ENCODE measurements around the gene CELF2. TPM values are rescaled to one million over a fixed set of nuclear protein-coding genes. Genes with fewer than 3 reads are reported as not detected.

The CELF2 gene
- total and polyA plus RNA-seq, 2 of the 4 experiments (the other 2 are of a cell fraction) = 3.5 to 6.6 TPM

GRCh38 chr10:11024596-11024995, 6.9 kb downstream of the CELF2 start:
- no peak overlapping the region for H3K4me2 ChIP-seq (ENCODE audit: low read depth, low read length)

More at GRCh38 chr10:11024596-11024995, 6.9 kb downstream of the CELF2 start:
- no peak overlapping the region for H3K56ac ChIP-seq (ENCODE audit: extremely low read depth, insufficient read depth, low read length)
- H4K91ac ChIP-seq (ENCODE audit: insufficient read depth, low read depth, low read length) = no peak overlapping the region
- H4K5ac ChIP-seq (ENCODE audit: low read depth, low read length) = no peak overlapping the region
- H3K4me3 ChIP-seq (ENCODE audit: insufficient read depth, low read depth, low read length) = no peak overlapping the region
- TF ChIP-seq ELK1 (IDR thresholded peaks at IDR 0.05; ENCODE audit: borderline replicate concordance, low read depth, low read length) (no peak), RFX5 (IDR thresholded peaks at IDR 0.05; ENCODE audit: low read depth, low read length) (no peak), SMC3 (IDR thresholded peaks at IDR 0.05; ENCODE audit: low read depth, low read length) (no peak), POLR2A (IDR thresholded peaks at IDR 0.05; ENCODE audit: low read depth, low read length) (no peak), NFE2L2 (IDR thresholded peaks at IDR 0.05; ENCODE audit: low read depth, low read length) (no peak), RCOR1 (IDR thresholded peaks at IDR 0.05; ENCODE audit: insufficient replicate concordance, low read length) (no peak), CEBPB (IDR thresholded peaks at IDR 0.05; ENCODE audit: low read depth, low read length) (no peak), CHD1 (IDR thresholded peaks at IDR 0.05; ENCODE audit: low read depth, low read length) (no peak), RAD21 (IDR thresholded peaks at IDR 0.05; ENCODE audit: low read length) (no peak), BHLHE40 (IDR thresholded peaks at IDR 0.05; ENCODE audit: low read depth, low read length) (no peak), MXI1 (IDR thresholded peaks at IDR 0.05; ENCODE audit: borderline replicate concordance, low read depth, low read length) (no peak), FOS (IDR thresholded peaks at IDR 0.05; ENCODE audit: low read depth, low read length) (no peak), MAZ (IDR thresholded peaks at IDR 0.05; ENCODE audit: borderline replicate concordance, low read depth, low read length) (no peak), USF2 (IDR thresholded peaks at IDR 0.05; ENCODE audit: low read depth, low read length) (no peak), MAFK (IDR thresholded peaks at IDR 0.05; ENCODE audit: low read depth, low read length) (no peak), CTCF (conservative IDR thresholded peaks at IDR 0.05; ENCODE audit: low read depth, low read length) (no peak)
- no peak overlapping the region for H3K27ac ChIP-seq (ENCODE audit: insufficient read depth, low read length)
- ChIA-PET POLR2A (ENCODE audit: unreplicated experiment) (no interaction called here), CTCF (no interaction called here)
- no peak overlapping the region for H2BK15ac ChIP-seq (ENCODE audit: low read depth, low read length)
- no peaks in the 10 kb centered on the region for H3K9me1 ChIP-seq (ENCODE audit: insufficient read depth, low read length)
- no peak overlapping the region for H3K4ac ChIP-seq (ENCODE audit: low read depth, low read length)
- no peak overlapping the region for H3K18ac ChIP-seq (ENCODE audit: low read depth, low read length)
- no peaks in the 10 kb centered on the region for H3K9me3 ChIP-seq (ENCODE audit: control insufficient read depth, insufficient read depth, low read length)
- H2AK5ac ChIP-seq (ENCODE audit: low read depth, low read length) = no peak overlapping the region
- no peak overlapping the region for H2BK5ac ChIP-seq (ENCODE audit: low read depth, low read length, poor library complexity, severe bottlenecking)
- no peaks in the 10 kb centered on the region for H4K20me1 ChIP-seq (ENCODE audit: insufficient read depth, low read length)
- H3K23ac ChIP-seq (ENCODE audit: low read depth, low read length) = no peak overlapping the region
- H2BK120ac ChIP-seq (ENCODE audit: low read depth, low read length) = no peak overlapping the region
- intact Hi-C loops (cut with micrococcal nuclease) = no loop called here
- in situ Hi-C loops (cut with MboI; ENCODE audit: low sequenced_read_pairs) = no loop called here
- dilution Hi-C loops (cut with HindIII; ENCODE audit: low sequenced_read_pairs, unreplicated experiment) = no loop called here
- no TSS peak for BruUV-seq (replicated peaks)
- WGBS, 2 experiments (ENCODE audit: extremely low coverage in 2 of 2, insufficient read length in 1 of 2) = no CpG with 5 or more reads among the region's 1 CpG
- no peak overlapping the region for H4K8ac ChIP-seq (ENCODE audit: low read depth in 2 of 2, low read length in 2 of 2)
- DNase-seq (no peak), ATAC-seq (ENCODE audit: low read depth) (no peak)
- no peak overlapping the region for H2AFZ ChIP-seq (replicated peaks; ENCODE audit: low read length, poor library complexity)
- no peak overlapping the region for H2AK9ac ChIP-seq (replicated peaks; ENCODE audit: low read depth, low read length, poor library complexity)
- H3K9ac ChIP-seq (ENCODE audit: low read depth, low read length) = no peak overlapping the region
- no peak overlapping the region for H2BK20ac ChIP-seq (ENCODE audit: low read depth, low read length)
- H3K27me3 ChIP-seq (ENCODE audit: control insufficient read depth, insufficient read depth, low read length) = peaks cover 5% of the 10 kb centered on the region
- no peaks in the 10 kb centered on the region for H3K79me1 ChIP-seq (ENCODE audit: low read depth in 1 of 2, low read length in 2 of 2)
- H3K4me1 ChIP-seq (ENCODE audit: control insufficient read depth, insufficient read depth, low read length) = no peaks in the 10 kb centered on the region
- H3K14ac ChIP-seq (replicated peaks; ENCODE audit: low read depth, low read length) = no peak overlapping the region
- no peaks in the 10 kb centered on the region for H3K36me3 ChIP-seq (ENCODE audit: control insufficient read depth, insufficient read depth, low read length)
